ENCODE data around the gene XPC.

Gene XPC

GRCh38 chr3:14200841-14201240, 22.4 kb upstream of the XPC start:
- Histone ChIP-seq H3K4me3 (ENCODE audit: insufficient read depth, low read length, poor library complexity, severe bottlenecking) (no peak overlapping the region), H4K20me1 (ENCODE audit: low read depth, low read length) (no peaks in the 10 kb centered on the region), H3K27me3 (ENCODE audit: low read length) (no peaks in the 10 kb centered on the region), H3F3A (ENCODE audit: insufficient read depth) (no peaks in the 10 kb centered on the region), H3K79me2 (ENCODE audit: insufficient read depth, low read length) (peaks cover 7% of the 10 kb centered on the region; the same call in 1 of the 2 replicates), H3K27ac (ENCODE audit: low read depth, low read length) (no peak overlapping the region), H3K9me2 (replicated peaks; ENCODE audit: insufficient read depth, low read length) (no peaks in the 10 kb centered on the region), H3K36me3 (ENCODE audit: low read length) (0 out of 2 replicates have a peak, but pooled peaks cover 6% of the 10 kb centered on the region), H2AFZ (ENCODE audit: low read depth, low read length, severe bottlenecking) (no peak overlapping the region), H3K9ac (ENCODE audit: low read length) (no peak overlapping the region), H3K9me3 (ENCODE audit: insufficient read depth, low read length) (no peaks in the 10 kb centered on the region), H3K4me2 (ENCODE audit: low read depth, low read length, poor library complexity, severe bottlenecking) (no peak overlapping the region)
- TF ChIP-seq CTCF (IDR thresholded peaks at IDR 0.05; ENCODE audit: insufficient read depth, low read length, poor library complexity, severe bottlenecking) (no peak), EZH2phosphoT487 (conservative IDR thresholded peaks at IDR 0.05; ENCODE audit: low read length) (no peak)

- no peak overlapping the region for H3K27ac ChIP-seq (ENCODE audit: low read depth, low read length)
- no peaks in the 10 kb centered on the region for H3K27me3 ChIP-seq (ENCODE audit: low read length)
- 0 out of 2 replicates have a peak, but pooled peaks cover 6% of the 10 kb centered on the region for H3K36me3 ChIP-seq (ENCODE audit: low read length)
- H3K79me2 ChIP-seq (ENCODE audit: insufficient read depth, low read length), result peaks cover 12% of the 10 kb centered on the region
- H3F3A ChIP-seq (ENCODE audit: insufficient read depth), result no peaks in the 10 kb centered on the region
- no peaks in the 10 kb centered on the region for H3K9me2 ChIP-seq (replicated peaks; ENCODE audit: insufficient read depth, low read length)
- TF ChIP-seq CTCF (IDR thresholded peaks at IDR 0.05; ENCODE audit: insufficient read depth, low read length, poor library complexity, severe bottlenecking) (no peak), EZH2phosphoT487 (conservative IDR thresholded peaks at IDR 0.05; ENCODE audit: low read length) (no peak)
- no peak overlapping the region for H3K4me3 ChIP-seq (ENCODE audit: insufficient read depth, low read length, poor library complexity, severe bottlenecking)
- H3K9me3 ChIP-seq (ENCODE audit: insufficient read depth, low read length), result no peaks in the 10 kb centered on the region
- H2AFZ ChIP-seq (ENCODE audit: low read depth, low read length, severe bottlenecking), result no peak overlapping the region
- no peak overlapping the region for H3K4me2 ChIP-seq (ENCODE audit: low read depth, low read length, poor library complexity, severe bottlenecking)
- no peak overlapping the region for H3K9ac ChIP-seq (ENCODE audit: low read length)
- no peaks in the 10 kb centered on the region for H4K20me1 ChIP-seq (ENCODE audit: low read depth, low read length)
Measured at GRCh38 chr3:14200276-14200675, 21.9 kb upstream of the XPC start.

- Histone ChIP-seq H2AFZ (ENCODE audit: low read depth, low read length, severe bottlenecking) (no peak overlapping the region), H3K36me3 (ENCODE audit: low read length) (0 out of 2 replicates have a peak, but pooled peaks cover 6% of the 10 kb centered on the region), H3K79me2 (ENCODE audit: insufficient read depth, low read length) (peaks cover 18% of the 10 kb centered on the region), H3K27ac (ENCODE audit: low read depth, low read length) (no peak overlapping the region), H3K9me3 (ENCODE audit: insufficient read depth, low read length) (no peaks in the 10 kb centered on the region), H3K4me3 (ENCODE audit: insufficient read depth, low read length, poor library complexity, severe bottlenecking) (no peak overlapping the region), H4K20me1 (ENCODE audit: low read depth, low read length) (0 out of 2 replicates have a peak, but pooled peaks cover 4% of the 10 kb centered on the region), H3F3A (ENCODE audit: insufficient read depth) (no peaks in the 10 kb centered on the region), H3K27me3 (ENCODE audit: low read length) (no peaks in the 10 kb centered on the region), H3K9me2 (replicated peaks; ENCODE audit: insufficient read depth, low read length) (no peaks in the 10 kb centered on the region), H3K9ac (ENCODE audit: low read length) (no peak overlapping the region), H3K4me2 (ENCODE audit: low read depth, low read length, poor library complexity, severe bottlenecking) (no peak overlapping the region)
- TF ChIP-seq EZH2phosphoT487 (conservative IDR thresholded peaks at IDR 0.05; ENCODE audit: low read length), result no peak
- no peak for TF ChIP-seq CTCF (IDR thresholded peaks at IDR 0.05; ENCODE audit: insufficient read depth, low read length, poor library complexity, severe bottlenecking)
Measured at GRCh38 chr3:14199641-14200040, 21.2 kb upstream of the XPC start.

Data from SU-DHL-6 (cell line).